HCT116 (cell line): ENCODE results near the gene TEFM.

ENCODE experiments used
- EGR1 ChIP-seq: IDR thresholded peaks from 2 replicates; pipeline ENCODE4 v1.6.1; 2012; ENCODE audit warnings: low read depth
- EZH2 ChIP-seq: fragments of 200-600 bp; sonication (generic); IDR thresholded peaks from 2 replicates; pipeline ENCODE4 v1.6.1; 2017; ENCODE audit warnings: antibody characterized with exemption, mixed run types
- JUND ChIP-seq: IDR thresholded peaks from 2 replicates; pipeline ENCODE4 v1.6.1; 2012
- POLR2A ChIP-seq: IDR thresholded peaks from 2 replicates; pipeline ENCODE4 v1.7.0; 2011; ENCODE audit warnings: borderline replicate concordance; ENCODE audit not compliant: insufficient read depth, insufficient read length; ENCODE audit errors: extremely low read depth
- POLR2AphosphoS5 ChIP-seq: IDR thresholded peaks from 2 replicates; pipeline ENCODE4 v1.6.1; 2011; ENCODE audit warnings: mild to moderate bottlenecking, low read depth, low read length, moderate library complexity
- TF ChIP-seq, protein P1 (sequence below): IDR thresholded peaks from 2 replicates; pipeline ENCODE4 v1.6.1; 2012; ENCODE audit warnings: low read depth
- TF ChIP-seq, protein P2 (sequence below), 3 experiments: fragments of 200-600 bp in 1 of 3; sonication (generic) in 1 of 3; IDR thresholded peaks in 2 of 3; conservative IDR thresholded peaks in 1 of 3; 2 replicates each; pipeline ENCODE4 v1.5.1; 2012 to 2017; ENCODE audit warnings: low read depth in 2 of 3, low read length in 2 of 3, antibody characterized with exemption in 1 of 3, borderline replicate concordance in 1 of 3, control low read depth in 1 of 3, mild to moderate bottlenecking in 1 of 3, mixed read lengths in 1 of 3, mixed run types in 1 of 3, moderate library complexity in 1 of 3; ENCODE audit not compliant: insufficient read depth in 1 of 3

DNA sequence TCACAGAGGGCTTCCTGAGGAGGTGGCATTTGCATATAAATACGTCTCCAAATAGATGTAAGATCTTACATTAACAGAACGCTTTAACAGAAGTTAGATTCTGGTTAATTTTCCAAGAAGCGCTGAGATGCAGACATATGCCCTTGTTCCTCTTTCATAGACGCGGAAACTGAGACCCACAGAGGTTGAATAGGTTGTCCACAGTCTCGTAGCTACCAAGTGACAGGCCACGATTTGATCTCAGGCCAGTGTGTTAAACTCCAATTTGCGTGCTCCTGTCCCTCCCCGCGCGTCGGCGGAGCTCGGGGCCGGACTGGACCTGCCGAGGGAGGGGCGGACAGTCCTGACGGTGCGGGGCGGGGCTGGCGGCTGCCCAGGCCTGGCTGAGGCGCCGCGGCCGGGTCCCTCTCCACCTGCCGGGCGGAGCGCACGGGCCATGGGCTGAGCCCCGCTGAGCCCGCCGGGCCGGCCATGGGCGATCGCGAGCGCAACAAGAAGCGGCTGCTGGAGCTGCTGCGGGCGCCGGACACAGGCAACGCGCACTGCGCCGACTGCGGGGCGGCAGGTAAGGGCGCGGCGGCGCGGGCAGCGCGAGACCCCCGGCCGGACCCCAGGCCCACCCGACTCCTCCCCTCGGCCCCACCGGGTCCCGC, 15.6 kb upstream of the TEFM start, which contains the start of gene ADAP2:
- no peak for TF ChIP-seq POLR2A
- TF ChIP-seq, protein P1, sequence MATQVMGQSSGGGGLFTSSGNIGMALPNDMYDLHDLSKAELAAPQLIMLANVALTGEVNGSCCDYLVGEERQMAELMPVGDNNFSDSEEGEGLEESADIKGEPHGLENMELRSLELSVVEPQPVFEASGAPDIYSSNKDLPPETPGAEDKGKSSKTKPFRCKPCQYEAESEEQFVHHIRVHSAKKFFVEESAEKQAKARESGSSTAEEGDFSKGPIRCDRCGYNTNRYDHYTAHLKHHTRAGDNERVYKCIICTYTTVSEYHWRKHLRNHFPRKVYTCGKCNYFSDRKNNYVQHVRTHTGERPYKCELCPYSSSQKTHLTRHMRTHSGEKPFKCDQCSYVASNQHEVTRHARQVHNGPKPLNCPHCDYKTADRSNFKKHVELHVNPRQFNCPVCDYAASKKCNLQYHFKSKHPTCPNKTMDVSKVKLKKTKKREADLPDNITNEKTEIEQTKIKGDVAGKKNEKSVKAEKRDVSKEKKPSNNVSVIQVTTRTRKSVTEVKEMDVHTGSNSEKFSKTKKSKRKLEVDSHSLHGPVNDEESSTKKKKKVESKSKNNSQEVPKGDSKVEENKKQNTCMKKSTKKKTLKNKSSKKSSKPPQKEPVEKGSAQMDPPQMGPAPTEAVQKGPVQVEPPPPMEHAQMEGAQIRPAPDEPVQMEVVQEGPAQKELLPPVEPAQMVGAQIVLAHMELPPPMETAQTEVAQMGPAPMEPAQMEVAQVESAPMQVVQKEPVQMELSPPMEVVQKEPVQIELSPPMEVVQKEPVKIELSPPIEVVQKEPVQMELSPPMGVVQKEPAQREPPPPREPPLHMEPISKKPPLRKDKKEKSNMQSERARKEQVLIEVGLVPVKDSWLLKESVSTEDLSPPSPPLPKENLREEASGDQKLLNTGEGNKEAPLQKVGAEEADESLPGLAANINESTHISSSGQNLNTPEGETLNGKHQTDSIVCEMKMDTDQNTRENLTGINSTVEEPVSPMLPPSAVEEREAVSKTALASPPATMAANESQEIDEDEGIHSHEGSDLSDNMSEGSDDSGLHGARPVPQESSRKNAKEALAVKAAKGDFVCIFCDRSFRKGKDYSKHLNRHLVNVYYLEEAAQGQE, result no peak
- TF ChIP-seq EZH2, result no peak
- TF ChIP-seq, protein P2, sequence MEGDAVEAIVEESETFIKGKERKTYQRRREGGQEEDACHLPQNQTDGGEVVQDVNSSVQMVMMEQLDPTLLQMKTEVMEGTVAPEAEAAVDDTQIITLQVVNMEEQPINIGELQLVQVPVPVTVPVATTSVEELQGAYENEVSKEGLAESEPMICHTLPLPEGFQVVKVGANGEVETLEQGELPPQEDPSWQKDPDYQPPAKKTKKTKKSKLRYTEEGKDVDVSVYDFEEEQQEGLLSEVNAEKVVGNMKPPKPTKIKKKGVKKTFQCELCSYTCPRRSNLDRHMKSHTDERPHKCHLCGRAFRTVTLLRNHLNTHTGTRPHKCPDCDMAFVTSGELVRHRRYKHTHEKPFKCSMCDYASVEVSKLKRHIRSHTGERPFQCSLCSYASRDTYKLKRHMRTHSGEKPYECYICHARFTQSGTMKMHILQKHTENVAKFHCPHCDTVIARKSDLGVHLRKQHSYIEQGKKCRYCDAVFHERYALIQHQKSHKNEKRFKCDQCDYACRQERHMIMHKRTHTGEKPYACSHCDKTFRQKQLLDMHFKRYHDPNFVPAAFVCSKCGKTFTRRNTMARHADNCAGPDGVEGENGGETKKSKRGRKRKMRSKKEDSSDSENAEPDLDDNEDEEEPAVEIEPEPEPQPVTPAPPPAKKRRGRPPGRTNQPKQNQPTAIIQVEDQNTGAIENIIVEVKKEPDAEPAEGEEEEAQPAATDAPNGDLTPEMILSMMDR (IDR thresholded peaks at IDR 0.05 in 2 of 3, conservative IDR thresholded peaks at IDR 0.05 in 1 of 3; ENCODE audit: borderline replicate concordance in 1 of 3, insufficient read depth in 1 of 3, low read depth in 2 of 3, low read length in 2 of 3), result no peak
- no peak for TF ChIP-seq EGR1
- TF ChIP-seq JUND, result no peak
- peak; percentile 85 for TF ChIP-seq POLR2AphosphoS5
